Endothelial cell of umbilical vein (primary cell): ENCODE measurements around the gene PHF2. TPM values are rescaled to one million over a fixed set of nuclear protein-coding genes. Genes with fewer than 3 reads are reported as not detected.
"Not testable (repeated sequence)": the region's sequence is repeated elsewhere in the genome, so short reads cannot be mapped to it uniquely, and the experiment has no call there.

Source experiments
- BruUV-seq: library from RNA; stranded (reverse); fragments of 400-500 nt; replicated peaks from 2 replicates; lab custom pipeline; 2021; lab: Mats Ljungman, UMichigan
- CTCF ChIA-PET: fragments of 300-600, 350-600 bp; sonication (Branson Sonifier 250); formaldehyde crosslinking; loops from one replicate; lab custom pipeline; 2021; ENCODE audit warnings: antibody characterized with exemption, inconsistent platforms; lab: Charles Lee
- POLR2A ChIA-PET: fragments of 300-600, 350-600 bp; sonication (Branson Sonifier 250); formaldehyde crosslinking; loops from one replicate; lab custom pipeline; 2021; ENCODE audit warnings: antibody characterized with exemption, inconsistent platforms; lab: Charles Lee
- DNase-seq: peaks from one replicate; pipeline ENCODE4 v3.0.0-alpha.2; 2011; ENCODE audit warnings: low read depth, low spot score
- FAIRE-seq: peaks from 2 replicates; lab custom pipeline; 2011; peaks lifted over from hg19 to GRCh38; lab: Jason Lieb, UNC
- H2AFZ ChIP-seq: 2 replicates; pipeline ENCODE4 v1.6.0; 2012; ENCODE audit warnings: low read depth, low read length, control low read depth, inconsistent platforms
- H3K27ac ChIP-seq: 2 replicates; pipeline ENCODE4 v1.5.1; 2011; ENCODE audit warnings: low read depth, mild to moderate bottlenecking, control low read depth, low read length, moderate library complexity; ENCODE audit not compliant: insufficient read depth
- H3K27me3 ChIP-seq, 2 experiments: 2 replicates each; pipeline versions ENCODE4 v1.6.0 to v1.6.1; 2011; ENCODE audit warnings: low read length in 2 of 2, mixed read lengths in 1 of 2; ENCODE audit not compliant: control insufficient read depth in 2 of 2, insufficient read depth in 2 of 2
- H3K36me3 ChIP-seq, 2 experiments: 2 replicates in 1 of 2; 3 replicates in 1 of 2; pipeline ENCODE4 v1.5.1; 2011; ENCODE audit warnings: low read length in 2 of 2, mild to moderate bottlenecking in 1 of 2, moderate library complexity in 1 of 2; ENCODE audit not compliant: control insufficient read depth in 2 of 2, insufficient read depth in 2 of 2; ENCODE audit errors: extremely low read depth in 1 of 2
- H3K4me1 ChIP-seq: 3 replicates; pipeline ENCODE4 v1.5.1; 2011; ENCODE audit warnings: mild to moderate bottlenecking, low read length; ENCODE audit not compliant: control insufficient read depth, insufficient read depth; ENCODE audit errors: extremely low read depth
- H3K4me2 ChIP-seq: 2 replicates; pipeline ENCODE4 v1.6.1; 2011; ENCODE audit warnings: low read length, control low read depth, mixed read lengths; ENCODE audit not compliant: insufficient read depth
- H3K4me3 ChIP-seq, 3 experiments: fragments of 200-600 bp in 1 of 3; sonication (generic), shearing (Covaris generic) in 1 of 3; replicated peaks in 1 of 3; 2 replicates each; pipeline ENCODE4 v1.5.1; 2011 to 2016; ENCODE audit warnings: control low read depth in 3 of 3, low read length in 3 of 3, mild to moderate bottlenecking in 2 of 3, inconsistent platforms in 1 of 3, low read depth in 1 of 3, moderate library complexity in 1 of 3; ENCODE audit not compliant: insufficient read depth in 1 of 3
- H3K79me2 ChIP-seq: 2 replicates; pipeline ENCODE4 v1.6.0; 2012; ENCODE audit warnings: low read length, inconsistent platforms; ENCODE audit not compliant: control insufficient read depth, insufficient read depth
- H3K9ac ChIP-seq: replicated peaks from 2 replicates; pipeline ENCODE3; 2011; ENCODE audit warnings: low read length, control low read depth; ENCODE audit not compliant: insufficient read depth; ENCODE audit errors: extremely low read depth
- H3K9me1 ChIP-seq: replicated peaks from 3 replicates; pipeline ENCODE4 v1.6.0; 2011; ENCODE audit warnings: mild to moderate bottlenecking, low read length; ENCODE audit not compliant: control insufficient read depth, insufficient read depth; ENCODE audit errors: extremely low read depth
- H3K9me3 ChIP-seq: replicated peaks from 2 replicates; pipeline ENCODE4 v1.5.1; 2012; ENCODE audit warnings: low read length, inconsistent platforms; ENCODE audit not compliant: control insufficient read depth, insufficient read depth
- H4K20me1 ChIP-seq: replicated peaks from 2 replicates; pipeline ENCODE3; 2011; ENCODE audit warnings: mild to moderate bottlenecking, low read length; ENCODE audit not compliant: control insufficient read depth, insufficient read depth; ENCODE audit errors: extremely low read depth
- EZH2 ChIP-seq: IDR thresholded peaks from 2 replicates; pipeline ENCODE4 v1.6.1; 2012; ENCODE audit warnings: borderline replicate concordance, low read depth, mild to moderate bottlenecking, moderate library complexity, low read length, inconsistent platforms; ENCODE audit not compliant: severe bottlenecking
- FOS ChIP-seq: IDR thresholded peaks from 2 replicates; pipeline ENCODE4 v1.6.1; 2011; ENCODE audit warnings: mild to moderate bottlenecking, low read length, moderate library complexity, borderline replicate concordance; ENCODE audit not compliant: insufficient read depth
- GATA2 ChIP-seq: IDR thresholded peaks from 2 replicates; pipeline ENCODE4 v1.7.0; 2011; ENCODE audit warnings: low read depth, mild to moderate bottlenecking, moderate library complexity, mixed read lengths, low read length; ENCODE audit not compliant: insufficient read length, insufficient read depth
- JUN ChIP-seq: IDR thresholded peaks from 2 replicates; pipeline ENCODE4 v1.6.1; 2011; ENCODE audit warnings: borderline replicate concordance, low read depth; ENCODE audit not compliant: insufficient read length, insufficient read depth
- MYC ChIP-seq: IDR thresholded peaks from one replicate; pipeline ENCODE4 v1.6.1; 2011; ENCODE audit warnings: mild to moderate bottlenecking, low read depth, low read length
- POLR2A ChIP-seq: IDR thresholded peaks from 2 replicates; pipeline ENCODE4 v1.6.1; 2012; ENCODE audit warnings: low read depth, mild to moderate bottlenecking, control low read depth, low read length
- POLR2AphosphoS5 ChIP-seq: IDR thresholded peaks from 2 replicates; pipeline ENCODE4 v1.6.1; 2012; ENCODE audit warnings: low read depth, mild to moderate bottlenecking, control low read depth, low read length, moderate library complexity; ENCODE audit not compliant: insufficient read depth
- dilution Hi-C: fragments of 300-500 bp; cut with MboI; formaldehyde crosslinking; loops from one replicate; pipeline ENCODE4 v1.15.0; 2019; ENCODE audit warnings: low sequenced_read_pairs; ENCODE audit not compliant: extremely low pct_ligation_motif_present
- intact Hi-C: fragments of 100-400 bp; cut with micrococcal nuclease; formaldehyde crosslinking; loops from one replicate; pipeline ENCODE4 v1.10.0; 2022
- polyA plus RNA-seq, 4 experiments: library from polyadenylated mRNA; depleted of rRNA in 3 of 4; stranded (reverse) in 3 of 4; unstranded in 1 of 4; fragments of >200 nt; gene quantifications; 2 replicates each; pipeline versions ENCODE4 v1.2.1 to v1.2.3, GENCODE V29; 2011 to 2012; ENCODE audit warnings: missing spikeins in 1 of 4
- total RNA-seq: library from RNA; stranded (reverse); gene quantifications from 2 replicates; pipeline ENCODE4 v1.2.3, GENCODE V29; 2021
- TF ChIP-seq, protein P1 (sequence below): IDR thresholded peaks from 2 replicates; pipeline ENCODE4 v1.6.1; 2011; ENCODE audit not compliant: insufficient read depth, insufficient read length
- TF ChIP-seq, protein P2 (sequence below), 2 donors: IDR thresholded peaks; 1 replicate in 1 of 2; 2 replicates in 1 of 2; pipeline ENCODE4 v1.5.1; 2011; ENCODE audit warnings: low read length in 2 of 2, mild to moderate bottlenecking in 2 of 2, moderate library complexity in 2 of 2, control low read depth in 1 of 2, inconsistent platforms in 1 of 2, low read depth in 1 of 2; ENCODE audit not compliant: insufficient read depth in 1 of 2; ENCODE audit errors: extremely low read depth in 1 of 2

Gene PHF2
- total and polyA plus RNA-seq, 2 donors (not counting 3 experiments of a cell fraction or from before 2014, with no cell fraction given) = 9.8 to 22.5 TPM

DNA sequence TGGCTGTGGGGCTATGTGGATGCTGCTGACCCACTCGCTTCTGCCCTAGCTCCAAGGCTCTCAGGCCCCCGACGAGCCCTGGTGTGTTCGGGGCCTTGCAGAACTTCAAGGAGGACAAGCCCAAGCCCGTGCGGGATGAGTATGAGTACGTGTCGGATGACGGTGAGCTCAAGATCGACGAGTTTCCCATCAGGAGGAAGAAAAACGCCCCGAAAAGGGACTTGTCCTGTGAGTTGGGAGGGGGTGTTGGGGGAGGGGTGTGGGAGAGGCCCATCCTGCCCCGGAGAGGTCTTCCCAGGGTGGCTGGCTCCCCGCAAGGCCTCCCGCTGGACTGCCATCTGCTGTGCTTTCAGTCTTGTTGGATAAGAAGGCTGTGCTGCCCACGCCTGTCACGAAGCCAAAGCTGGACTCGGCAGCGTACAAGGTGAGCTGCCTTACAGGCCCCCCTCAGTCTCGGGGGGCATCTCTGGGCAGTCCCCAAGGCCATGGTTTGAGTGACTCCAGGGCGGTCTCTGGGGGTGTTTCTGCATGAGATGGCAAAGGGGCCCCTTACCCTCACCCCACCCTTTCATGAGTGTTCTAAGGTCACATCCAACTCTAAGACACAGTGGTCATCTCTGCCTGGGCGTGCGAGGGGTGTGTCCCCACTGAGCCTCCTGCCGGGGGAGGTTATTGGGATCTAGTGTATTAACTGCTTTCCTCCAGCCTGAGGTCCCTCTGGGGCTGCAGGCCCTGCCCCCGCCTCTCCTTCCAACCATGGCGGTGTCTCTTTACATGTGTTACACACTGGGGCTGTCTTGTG lies 89.5 kb downstream of the PHF2 start:
- H3K79me2 ChIP-seq = no peaks in the 10 kb centered on the region
- H3K4me3 ChIP-seq = no peak overlapping the region
- H3K4me2 ChIP-seq = no peak overlapping the region
- H4K20me1 ChIP-seq = no peaks in the 10 kb centered on the region
- no peak for FAIRE-seq
- no peak overlapping the region for H3K9ac ChIP-seq
- ChIA-PET POLR2A (no interaction called here), CTCF (interaction anchor here (0.6 to 1.0 kb wide), 3 partner anchors 14 to 557 kb away, joined by 3 read pairs; no protein-coding TSS in a partner anchor)
- no peak for DNase-seq
- H3K27ac ChIP-seq = no peak overlapping the region
- H3K4me1 ChIP-seq = no peaks in the 10 kb centered on the region
- TF ChIP-seq FOS = no peak
- TF ChIP-seq, protein P1, sequence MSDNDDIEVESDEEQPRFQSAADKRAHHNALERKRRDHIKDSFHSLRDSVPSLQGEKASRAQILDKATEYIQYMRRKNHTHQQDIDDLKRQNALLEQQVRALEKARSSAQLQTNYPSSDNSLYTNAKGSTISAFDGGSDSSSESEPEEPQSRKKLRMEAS = no peak
- TF ChIP-seq, protein P2, sequence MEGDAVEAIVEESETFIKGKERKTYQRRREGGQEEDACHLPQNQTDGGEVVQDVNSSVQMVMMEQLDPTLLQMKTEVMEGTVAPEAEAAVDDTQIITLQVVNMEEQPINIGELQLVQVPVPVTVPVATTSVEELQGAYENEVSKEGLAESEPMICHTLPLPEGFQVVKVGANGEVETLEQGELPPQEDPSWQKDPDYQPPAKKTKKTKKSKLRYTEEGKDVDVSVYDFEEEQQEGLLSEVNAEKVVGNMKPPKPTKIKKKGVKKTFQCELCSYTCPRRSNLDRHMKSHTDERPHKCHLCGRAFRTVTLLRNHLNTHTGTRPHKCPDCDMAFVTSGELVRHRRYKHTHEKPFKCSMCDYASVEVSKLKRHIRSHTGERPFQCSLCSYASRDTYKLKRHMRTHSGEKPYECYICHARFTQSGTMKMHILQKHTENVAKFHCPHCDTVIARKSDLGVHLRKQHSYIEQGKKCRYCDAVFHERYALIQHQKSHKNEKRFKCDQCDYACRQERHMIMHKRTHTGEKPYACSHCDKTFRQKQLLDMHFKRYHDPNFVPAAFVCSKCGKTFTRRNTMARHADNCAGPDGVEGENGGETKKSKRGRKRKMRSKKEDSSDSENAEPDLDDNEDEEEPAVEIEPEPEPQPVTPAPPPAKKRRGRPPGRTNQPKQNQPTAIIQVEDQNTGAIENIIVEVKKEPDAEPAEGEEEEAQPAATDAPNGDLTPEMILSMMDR (IDR thresholded peaks at IDR 0.05; ENCODE audit: extremely low read depth in 1 of 2, insufficient read depth in 1 of 2, low read depth in 1 of 2, low read length in 2 of 2) = no peak
- no peak for TF ChIP-seq JUN
- no peak for TF ChIP-seq GATA2
- no peak for TF ChIP-seq POLR2AphosphoS5
- no peak for TF ChIP-seq EZH2
- no peak for TF ChIP-seq POLR2A
- TF ChIP-seq MYC = no peak
- H3K9me1 ChIP-seq = no peaks in the 10 kb centered on the region
- dilution Hi-C loops (no loop called here), intact Hi-C loops (no loop called here)
- no peak overlapping the region for H2AFZ ChIP-seq
- H3K27me3 ChIP-seq = no peaks in the 10 kb centered on the region
- H3K36me3 ChIP-seq = peaks cover 0 to 15% of the 10 kb centered on the region in 2 experiments
- H3K9me3 ChIP-seq = no peaks in the 10 kb centered on the region
- BruUV-seq = no TSS peak

DNA sequence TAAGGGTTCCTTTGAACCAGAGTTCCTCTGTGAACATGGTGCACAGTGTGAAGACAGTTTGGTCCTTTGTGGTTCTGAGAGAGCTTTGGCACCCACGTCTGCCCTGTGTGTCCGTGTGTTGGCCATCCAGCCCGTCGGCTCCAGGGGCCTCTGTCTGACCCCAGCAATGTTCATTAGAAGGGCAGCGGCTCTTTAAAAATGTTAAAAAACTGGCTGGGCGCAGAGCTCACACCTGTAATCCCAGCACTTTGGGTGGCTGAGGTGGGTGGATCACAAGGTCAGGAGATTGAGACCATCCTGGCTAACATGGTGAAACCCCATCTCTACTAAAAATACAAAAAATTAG lies 90.0 kb downstream of the PHF2 start:
- peaks cover 0 to 15% of the 10 kb centered on the region in 2 experiments for H3K36me3 ChIP-seq
- FAIRE-seq = not testable (repeated sequence)

More for the DNA sequence above, 90.0 kb downstream of the PHF2 start:
- BruUV-seq, H3K4me3 ChIP-seq, H3K4me1 ChIP-seq, H3K79me2 ChIP-seq, H3K27ac ChIP-seq, H3K9me3 ChIP-seq, CTCF ChIA-PET, intact Hi-C loops, H2AFZ ChIP-seq, POLR2A ChIA-PET, H3K4me2 ChIP-seq, H3K9me1 ChIP-seq, dilution Hi-C loops, H3K9ac ChIP-seq, DNase-seq, H3K27me3 ChIP-seq, H4K20me1 ChIP-seq: not testable (repeated sequence)
